Stimulated activated naive CD8-positive, alpha-beta T cell treated with anti-CD3 and anti-CD28 coated beads, Interleukin-15, Interleukin-2, amounts not matched to agents 100 U/mL and 50 U/mL, for 24 hours (primary cell): ENCODE data around the gene PLEKHO1.

Source experiments
- ATAC-seq: fragments of 150-1000 bp; cut with Tn5 transposase; one replicate; pipeline ENCODE4 v1.10.0; 2021
- DNase-seq: peaks from one replicate; pipeline ENCODE4 v3.0.0; 2021

PLEKHO1 gene

DNA sequence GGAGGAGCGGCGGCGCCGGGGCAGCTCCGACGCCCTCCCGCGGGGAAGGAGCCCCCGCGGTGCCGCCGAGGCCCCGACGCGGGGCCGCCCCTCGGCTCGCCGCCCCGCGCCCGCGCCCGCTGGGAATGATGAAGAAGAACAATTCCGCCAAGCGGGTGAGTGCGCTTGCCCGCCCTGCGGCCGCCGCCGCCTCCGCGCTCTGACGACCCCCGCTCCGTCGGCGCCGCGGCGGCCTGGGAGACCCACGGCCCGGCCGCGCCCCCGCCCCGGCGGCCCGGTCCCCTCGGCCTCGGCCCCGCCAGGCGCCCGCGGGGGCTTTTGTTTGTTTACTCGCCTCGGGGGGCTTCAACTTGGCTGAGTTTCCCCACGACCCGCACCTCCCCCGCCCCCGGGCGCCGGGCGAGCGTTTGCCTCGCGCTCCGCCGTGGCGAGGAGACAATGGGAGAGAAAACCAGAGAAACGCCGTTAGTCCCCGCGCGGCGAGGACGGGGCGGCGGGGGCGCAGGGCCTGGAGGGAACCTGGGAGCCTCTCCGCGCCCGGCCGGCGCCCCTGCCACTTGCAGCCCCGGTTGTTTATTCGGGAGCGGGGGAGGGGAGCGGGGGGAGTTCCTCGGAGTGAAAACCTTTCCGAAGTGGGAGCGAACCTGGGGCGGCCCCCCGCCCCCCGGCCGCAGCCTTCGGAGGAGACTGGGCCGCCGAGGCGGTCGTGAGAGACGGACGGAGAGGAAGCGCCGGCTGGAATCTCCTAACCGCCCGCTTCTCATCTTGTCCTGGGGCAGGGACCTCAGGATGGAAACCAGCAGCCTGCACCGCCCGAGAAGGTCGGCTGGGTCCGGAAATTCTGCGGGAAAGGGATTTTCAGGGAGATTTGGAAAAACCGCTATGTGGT, 661 bp downstream of the PLEKHO1 start:
- DNase-seq (peak; percentile 47), ATAC-seq (peak; percentile 5)

DNA sequence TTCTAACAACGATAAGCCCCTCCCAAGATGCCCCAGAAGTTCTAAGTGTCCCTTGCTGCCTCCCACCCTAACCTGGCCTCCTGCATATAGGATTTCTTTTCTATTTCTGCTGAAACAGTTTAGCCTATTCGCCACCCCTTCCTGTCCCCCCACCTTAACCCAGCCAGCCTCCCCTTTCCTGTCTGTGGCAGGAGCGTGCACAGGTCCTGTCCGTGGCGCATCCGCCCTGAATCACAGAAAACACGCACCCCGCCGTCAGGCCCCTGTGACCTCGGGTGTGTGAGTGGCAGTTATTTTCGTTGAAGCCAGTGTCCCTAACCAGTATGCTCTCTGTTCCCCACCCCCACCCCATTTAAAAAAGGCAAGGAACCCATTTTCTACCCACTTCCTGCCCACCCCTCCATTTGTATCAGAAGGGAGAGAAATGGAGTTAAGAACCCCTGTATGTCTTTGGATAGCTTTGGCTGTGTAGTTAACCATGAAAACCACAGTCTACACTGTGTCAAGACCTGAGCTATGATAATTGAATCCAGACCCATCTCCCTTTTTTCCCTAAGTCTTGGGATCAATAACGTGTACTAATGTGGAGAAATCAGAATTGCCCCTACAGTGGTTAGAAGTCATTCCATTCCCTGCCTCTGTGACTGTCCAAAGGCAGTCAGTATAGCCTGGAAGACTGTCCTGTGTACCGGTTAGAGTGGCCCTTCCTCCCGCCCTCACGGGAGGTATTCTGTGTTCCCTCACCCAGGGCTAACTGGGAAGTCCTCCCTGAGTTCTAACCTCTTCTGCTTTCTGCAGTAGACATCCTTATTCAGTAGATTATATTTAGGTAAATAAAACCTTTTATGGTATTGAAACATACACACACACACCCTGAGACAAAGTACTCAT, 1.8 kb downstream of the PLEKHO1 start:
- DNase-seq (peak; percentile 62), ATAC-seq (peak; percentile 33)

DNA sequence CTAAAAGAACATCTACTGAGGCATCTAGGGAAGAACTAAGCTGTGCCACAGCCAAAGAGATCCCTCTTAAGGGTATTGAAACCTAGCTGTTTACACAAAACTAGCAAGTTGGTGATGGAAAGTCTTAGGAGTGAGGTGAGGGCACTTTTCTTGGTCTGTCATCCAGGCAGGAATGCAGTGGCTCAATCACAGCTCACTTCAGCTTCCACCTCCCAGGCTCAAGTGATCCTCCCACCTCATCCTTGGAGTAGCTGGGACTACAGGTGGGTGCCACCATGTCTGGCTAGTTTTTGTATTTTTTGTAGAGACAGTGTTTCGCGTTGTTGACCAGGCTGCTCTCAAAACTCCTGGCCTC, 2.4 kb downstream of the PLEKHO1 start:
- no peak for DNase-seq
- ATAC-seq: no peak

DNA sequence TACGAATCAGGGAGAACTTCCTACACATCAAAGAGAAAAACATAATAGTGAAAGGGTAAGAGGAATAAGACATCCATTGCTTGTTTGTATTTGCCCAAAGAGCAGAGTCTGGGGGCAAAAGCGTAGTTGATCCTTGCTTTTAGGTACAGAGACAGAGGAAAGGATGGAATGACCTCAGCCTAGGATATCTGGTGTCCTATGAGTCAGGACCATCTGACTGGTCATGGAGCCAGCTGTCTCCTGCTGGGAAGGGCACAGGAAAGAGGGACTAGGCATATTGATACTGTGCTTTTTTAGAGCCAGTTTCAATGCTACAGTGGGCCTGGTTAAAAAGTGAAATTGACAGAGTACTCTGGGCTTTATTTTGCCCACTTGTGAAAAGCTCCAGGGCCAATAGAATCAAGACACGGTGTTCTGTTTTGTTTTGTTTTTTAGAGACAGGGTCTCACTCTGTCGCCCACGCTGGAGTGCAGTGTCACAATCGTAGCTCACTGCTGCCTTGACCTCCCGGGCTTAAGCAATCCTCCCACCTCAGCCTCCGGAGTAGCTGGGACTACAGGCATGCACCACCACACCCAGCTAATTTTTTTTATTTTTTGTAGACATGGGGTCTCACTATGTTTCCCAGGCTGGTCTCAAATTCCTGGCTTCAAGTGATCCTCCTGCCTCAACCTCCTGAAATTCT, 3.2 kb downstream of the PLEKHO1 start:
- DNase-seq (no peak), ATAC-seq (no peak)

DNA sequence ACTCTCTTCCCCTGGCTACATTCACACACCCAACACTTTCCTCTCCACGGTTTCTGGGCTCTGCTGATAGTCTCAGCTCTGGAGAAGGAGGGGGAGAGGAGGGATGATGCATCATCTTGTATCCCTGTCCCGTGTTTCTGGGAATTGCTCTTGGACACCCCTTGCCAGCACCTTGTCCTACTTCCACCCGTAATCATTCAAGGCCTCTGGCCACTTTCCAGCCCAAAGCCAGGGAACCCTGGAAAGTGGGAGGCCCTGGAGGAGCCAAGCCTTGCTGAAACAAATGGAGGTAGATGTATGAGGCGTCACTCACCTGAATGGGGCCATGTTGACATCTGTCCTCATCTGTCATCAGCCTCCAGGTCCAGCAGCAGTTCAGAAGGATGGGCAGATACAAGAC, 4.4 kb downstream of the PLEKHO1 start:
- ATAC-seq (no peak), DNase-seq (no peak)

DNA sequence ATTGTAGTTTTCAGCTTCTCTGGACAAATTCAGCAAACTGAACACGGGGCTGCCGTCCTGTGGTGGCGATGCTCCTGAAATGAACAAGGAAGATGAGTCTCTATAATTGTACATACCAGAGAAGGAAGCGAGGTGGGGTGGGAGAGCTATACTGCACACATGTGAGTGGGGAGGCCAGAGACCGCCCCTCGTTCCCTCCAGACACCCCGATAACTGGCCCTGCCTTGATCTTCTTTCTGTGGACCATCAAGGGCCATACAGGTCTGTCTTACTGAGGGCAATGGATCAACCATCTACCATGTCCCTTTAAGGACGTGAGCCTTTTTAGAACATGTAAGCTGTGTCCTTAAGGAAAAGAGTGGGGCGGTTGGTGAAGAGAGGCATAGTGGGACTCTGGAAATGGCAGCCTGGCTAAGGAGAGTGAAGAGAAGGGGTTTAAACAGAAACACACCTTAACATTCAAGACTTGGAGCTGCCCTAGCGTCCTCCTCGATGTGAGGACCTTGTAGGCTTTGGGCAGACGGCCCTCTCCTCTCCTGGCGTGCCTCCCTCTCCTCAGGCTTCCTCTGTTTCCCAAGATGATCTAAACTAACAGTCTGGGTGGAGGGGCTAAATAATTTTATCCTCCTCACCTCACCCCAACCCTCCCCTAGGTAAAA, 5.8 kb downstream of the PLEKHO1 start:
- ATAC-seq: no peak
- DNase-seq: no peak

DNA sequence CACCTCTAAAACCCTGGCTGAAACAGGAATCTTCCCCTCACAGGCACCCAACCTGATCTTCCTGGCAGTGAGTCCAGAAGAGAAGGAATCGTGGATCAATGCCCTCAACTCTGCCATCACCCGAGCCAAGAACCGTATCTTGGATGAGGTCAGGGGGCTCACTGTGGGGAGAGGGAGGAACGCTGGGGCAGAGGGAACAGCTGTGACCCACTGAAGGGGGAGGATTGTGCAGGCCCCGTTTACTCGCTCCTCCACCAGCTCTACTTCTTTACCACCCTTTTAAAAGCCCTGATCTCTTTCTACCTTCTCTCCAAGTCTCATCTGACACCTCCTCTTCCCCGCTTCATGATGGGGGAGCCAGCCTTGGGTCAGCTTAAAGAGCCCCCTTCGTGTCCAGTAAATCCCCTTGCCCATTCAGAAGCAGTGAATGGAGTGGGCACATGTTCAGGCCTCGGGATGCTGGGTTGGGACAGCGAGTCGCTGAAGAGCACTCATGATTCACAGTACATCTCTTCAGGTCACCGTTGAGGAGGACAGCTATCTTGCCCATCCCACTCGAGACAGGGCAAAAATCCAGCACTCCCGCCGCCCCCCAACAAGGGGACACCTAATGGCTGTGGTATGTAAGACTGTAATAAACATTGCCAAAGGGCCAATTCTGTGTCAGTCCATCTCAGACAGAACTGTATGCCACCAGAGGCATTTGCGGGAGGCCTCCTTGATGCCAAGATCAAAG, 7.3 kb downstream of the PLEKHO1 start:
- ATAC-seq (no peak), DNase-seq (no peak)

DNA sequence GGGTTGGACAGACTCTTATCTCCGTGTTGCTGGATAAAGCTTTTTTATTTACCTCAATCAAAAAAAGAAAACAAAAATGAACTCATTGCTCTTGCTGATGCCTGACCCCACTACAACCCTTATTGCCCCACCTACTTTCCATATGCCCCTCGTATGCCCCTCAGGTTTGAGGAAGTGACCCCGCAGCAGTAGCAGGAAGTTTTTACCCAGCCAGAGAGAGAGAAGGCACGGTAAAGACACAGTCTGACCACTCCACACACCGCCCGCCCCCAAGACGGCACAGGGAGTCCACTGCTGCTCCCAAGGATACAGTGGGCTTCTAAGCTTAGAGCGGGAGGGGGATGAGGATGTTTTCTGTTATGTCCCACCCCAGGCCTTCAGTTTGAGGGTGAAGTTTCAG, 9.8 kb downstream of the PLEKHO1 start:
- no peak for ATAC-seq
- DNase-seq: no peak

DNA sequence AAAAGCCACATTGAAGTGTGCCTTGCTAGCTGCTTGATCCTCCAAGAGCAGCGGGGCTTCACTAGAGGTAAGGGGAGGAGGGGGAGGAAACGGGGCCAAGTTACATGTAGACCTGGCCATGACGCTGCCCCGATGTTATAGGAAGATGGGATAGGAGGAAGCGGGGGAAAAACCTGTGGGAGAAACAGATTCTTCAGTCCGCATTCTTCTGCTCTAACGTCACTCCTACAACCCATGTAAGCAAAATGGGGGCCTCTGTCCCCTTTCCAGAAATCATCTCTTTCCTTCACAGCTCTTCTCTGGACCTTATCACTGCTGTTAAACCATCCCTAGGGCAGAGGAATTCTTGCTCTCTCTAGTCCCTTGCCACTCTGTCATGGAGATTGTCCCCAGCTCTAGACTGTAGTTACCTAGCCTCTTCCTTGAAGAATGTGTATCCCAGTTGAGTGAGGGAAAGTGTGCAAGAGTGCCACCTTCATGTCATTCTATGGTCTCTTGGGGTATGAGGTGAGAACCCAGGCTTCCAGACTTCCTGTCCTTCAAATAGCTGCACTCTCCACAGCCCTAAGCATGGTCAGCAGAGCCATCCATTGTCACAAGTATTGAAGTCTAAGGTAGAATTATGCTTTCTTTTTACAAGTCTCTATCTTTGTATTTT, 11.4 kb downstream of the PLEKHO1 start:
- DNase-seq: no peak
- no peak for ATAC-seq

DNA sequence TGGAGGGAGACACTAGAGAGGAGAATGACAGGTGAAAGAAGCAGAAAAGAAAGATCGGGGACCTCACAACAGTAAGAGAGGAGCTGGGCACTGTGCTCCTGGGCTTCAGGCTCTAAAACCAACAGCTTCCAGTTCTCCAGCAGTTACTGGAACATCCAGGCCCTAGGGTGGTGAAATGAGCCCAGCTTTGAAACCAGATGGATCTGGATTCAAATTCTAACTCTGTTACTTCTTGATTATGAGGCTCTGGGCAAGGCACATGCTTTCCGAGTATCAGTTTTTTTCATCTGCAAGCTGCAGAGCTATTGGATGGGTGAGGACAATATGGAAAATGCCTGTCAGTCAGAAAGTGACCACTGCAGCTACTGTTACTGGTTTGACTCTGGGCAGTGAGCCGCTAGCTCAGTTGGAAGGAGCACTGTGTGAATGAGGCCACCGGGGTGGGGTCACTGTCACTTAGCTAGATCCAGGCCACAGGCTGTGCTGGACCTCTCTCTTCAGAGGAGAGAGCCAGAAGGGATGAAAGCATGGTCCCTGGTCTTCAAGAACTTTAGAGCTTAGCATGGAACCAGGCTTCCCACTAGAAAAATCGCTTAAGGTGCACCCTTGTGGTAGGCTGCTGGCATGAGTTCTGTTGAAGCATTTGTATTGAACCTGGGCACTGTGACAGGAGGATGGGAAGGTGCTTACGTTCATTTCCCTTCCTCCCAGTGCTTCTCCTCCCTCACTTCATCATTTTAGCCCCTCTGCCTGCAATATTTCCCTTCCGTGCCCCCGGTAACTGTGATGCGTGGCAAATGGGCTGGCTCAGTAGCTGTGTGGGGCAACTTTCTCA, 12.2 kb downstream of the PLEKHO1 start:
- ATAC-seq (no peak), DNase-seq (no peak)

DNA sequence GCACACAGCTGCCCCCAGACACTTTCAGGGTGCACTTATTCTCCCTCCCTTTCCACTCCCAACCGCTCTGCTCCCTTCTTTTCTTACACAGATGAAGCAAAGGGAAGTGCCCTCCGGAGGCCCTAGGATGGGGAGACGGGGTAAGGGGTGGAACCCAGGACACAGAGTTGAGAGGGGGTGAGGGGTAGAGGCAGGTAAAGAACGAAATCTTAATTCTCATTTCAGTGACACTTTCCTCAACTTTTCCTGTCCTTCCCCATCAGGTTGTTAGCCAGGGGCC, 12.8 kb downstream of the PLEKHO1 start:
- ATAC-seq (no peak), DNase-seq (no peak)

DNA sequence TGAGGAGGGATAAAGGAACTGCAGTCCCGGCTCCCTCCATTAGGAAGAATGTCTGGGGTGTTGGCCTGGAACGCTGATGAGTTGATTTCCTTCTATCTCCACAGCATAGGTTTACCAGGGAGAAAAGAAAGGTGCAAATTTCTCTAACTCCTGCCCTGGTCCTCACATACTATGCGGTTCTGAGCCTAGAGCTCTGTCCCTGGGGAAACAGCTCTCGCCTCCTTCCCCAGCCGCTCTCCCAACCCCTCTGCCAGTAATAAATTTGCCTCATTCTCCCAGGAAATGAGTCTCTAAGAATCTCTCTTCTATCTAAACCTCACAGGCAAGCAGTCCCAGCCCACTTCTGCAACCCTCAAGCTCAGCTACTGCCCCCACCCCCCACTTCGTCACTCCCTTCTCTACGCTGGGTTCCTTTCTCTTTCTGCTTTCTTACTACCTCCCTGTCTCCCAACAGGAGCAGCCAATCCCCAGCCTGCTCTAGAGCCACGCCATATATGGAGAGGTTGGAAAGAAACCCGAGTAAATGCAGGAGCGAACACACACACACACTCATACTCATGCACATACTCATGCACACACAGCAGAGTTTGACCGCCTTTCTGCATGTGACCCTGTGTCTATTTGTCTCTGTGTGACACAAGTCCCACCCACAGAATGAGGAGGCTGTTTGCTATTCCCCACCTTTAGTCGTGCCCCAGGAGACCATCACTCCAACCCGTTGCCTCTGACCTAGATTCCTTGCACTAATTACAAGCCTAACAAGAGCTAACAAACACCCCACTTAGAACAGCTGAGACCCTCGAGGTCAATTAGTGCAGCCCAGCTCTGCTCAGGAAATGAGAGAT, 13.4 kb downstream of the PLEKHO1 start:
- DNase-seq (no peak), ATAC-seq (peak; percentile 51)

DNA sequence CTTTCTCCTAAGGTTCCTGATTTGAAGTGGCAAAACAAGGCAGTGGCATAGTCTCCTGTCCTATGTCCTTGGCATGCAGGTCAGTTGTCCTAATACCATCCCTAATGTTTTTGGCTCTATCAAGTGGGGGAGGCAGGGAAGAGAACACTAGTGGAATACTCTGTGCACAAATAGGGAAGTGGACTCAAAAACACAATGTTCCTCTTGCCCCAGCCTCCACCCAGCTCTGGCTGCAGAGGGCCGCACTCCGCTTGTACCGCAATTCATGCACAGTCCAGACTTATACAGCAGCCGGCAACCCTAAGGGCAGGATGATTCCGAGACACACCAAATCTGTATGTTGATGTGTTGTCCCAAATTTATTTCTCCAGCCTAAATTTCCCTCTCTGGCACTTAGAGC, 14.5 kb downstream of the PLEKHO1 start:
- ATAC-seq (no peak), DNase-seq (no peak)

DNA sequence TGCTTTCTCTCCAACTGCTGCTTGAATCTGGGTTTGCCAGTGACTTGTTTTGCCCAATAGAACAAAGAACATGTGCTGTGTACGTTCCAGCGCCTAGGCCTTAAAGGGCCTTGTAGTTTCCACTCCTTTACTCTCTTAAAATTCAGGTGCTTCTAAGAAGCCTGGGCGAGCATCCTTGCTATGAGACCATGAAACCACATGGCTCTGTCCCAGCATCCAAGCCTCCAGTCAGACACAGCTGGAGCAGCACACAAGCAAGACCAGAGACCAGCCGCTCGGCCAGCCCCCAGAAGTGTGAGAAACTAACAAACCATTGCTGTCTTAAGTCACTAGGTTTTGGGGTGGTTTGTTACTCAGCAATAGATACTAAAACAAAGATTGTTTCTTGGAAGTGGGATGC, 15.1 kb downstream of the PLEKHO1 start:
- DNase-seq (no peak), ATAC-seq (no peak)

DNA sequence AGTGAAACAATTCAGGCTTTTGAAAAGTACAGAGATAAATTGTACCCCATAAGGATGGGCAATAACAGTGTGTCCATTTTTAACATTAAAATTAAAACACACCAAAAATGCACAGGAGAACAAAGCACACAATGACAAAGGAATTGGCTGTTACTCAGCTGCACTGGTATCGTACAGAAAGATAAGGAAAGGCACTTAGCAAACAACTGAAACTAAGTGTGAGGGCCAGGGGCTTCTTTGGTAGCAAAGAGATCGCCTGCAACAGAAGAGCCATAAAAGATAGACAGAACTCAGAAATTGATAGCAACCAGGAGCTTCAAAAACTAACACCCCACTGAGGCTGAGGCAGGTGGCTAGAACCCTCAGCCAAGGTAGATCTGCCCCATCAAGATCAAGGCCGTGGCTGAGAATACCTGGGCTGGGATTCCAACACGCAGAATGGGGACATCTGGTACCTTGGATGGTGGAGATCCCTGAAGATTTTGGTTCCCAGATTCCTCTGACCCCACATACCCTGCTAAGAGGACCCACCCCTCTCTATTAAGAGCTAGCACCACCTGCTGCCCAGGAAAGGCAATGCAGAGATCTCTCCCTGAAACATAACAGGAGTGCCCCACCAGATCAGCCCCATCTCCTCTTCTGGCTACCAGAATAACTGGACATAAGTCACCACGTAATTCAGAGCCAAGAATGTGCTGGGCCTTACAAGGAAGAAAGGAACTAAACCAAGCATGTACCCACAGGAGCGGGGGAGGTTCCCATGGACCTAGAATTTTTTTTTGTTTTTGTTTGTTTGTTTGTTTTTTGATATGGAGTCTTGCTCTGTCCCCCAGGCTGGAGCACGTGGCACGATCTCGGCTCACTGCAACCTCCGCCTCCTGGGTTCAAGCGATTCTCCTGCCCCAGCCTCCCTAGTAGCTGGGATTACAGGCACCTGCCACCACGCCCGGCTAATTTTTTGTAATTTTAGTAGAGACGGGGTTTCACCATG, 16.2 kb downstream of the PLEKHO1 start:
- no peak for ATAC-seq
- DNase-seq: peak; percentile 70

DNA sequence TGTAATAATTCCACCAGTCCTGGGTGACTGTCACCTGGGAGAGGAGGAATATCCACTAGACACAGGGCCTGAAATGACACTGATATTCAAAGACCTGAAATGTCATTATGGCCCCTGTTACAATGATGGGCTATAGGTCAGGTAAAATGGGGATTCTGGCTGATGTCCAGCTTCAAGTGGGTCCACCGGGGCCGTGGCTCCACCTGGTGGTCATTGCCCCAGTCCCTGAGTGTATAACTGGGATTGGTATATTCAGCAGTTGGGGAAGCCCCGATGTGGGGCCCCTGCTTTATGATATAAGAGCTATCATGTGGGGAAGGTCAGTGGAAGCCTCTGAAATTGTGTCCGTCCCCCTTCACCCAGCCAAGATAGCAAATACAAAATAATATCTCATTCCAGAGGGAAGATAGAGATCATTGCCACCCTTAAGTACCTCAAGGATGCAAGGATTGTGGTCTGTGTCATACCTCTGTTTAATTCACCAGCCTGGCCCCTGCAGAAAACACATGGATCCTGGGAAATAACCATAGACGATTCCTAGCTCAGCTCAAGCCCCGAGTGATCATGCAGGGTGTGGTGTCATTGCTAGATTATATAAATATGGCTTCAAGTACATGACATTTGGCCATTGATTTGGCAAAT, 19.4 kb downstream of the PLEKHO1 start:
- ATAC-seq: peak; percentile 86
- DNase-seq: peak; percentile 74

DNA sequence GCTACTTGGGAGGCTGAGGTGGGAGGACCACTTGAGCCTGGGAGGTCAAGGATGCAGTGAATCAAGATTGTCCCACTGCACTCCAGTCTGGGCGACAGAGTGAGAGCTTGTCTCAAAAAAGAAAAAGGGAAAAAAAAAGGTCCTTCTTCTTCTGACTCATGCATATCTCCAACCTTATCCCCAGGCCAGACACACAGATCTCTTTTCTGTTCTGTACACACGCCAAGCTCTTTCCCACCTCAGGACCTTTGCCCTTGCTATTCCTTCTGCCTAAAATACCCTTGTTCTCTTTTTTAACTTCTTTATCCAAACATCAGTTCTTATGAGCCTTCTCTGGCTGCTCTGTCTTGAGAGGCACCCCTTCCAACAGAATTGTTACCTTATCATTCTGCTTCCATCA, 22.1 kb downstream of the PLEKHO1 start:
- no peak for ATAC-seq
- no peak for DNase-seq
